Kasumi-1 (cell line): ENCODE results near the gene RAB7B.

Experiments
- DNase-seq, 2 experiments: peaks; one replicate each; lab custom pipeline; 2025; lab: John Stamatoyannopoulos, UW

The RAB7B gene

DNA sequence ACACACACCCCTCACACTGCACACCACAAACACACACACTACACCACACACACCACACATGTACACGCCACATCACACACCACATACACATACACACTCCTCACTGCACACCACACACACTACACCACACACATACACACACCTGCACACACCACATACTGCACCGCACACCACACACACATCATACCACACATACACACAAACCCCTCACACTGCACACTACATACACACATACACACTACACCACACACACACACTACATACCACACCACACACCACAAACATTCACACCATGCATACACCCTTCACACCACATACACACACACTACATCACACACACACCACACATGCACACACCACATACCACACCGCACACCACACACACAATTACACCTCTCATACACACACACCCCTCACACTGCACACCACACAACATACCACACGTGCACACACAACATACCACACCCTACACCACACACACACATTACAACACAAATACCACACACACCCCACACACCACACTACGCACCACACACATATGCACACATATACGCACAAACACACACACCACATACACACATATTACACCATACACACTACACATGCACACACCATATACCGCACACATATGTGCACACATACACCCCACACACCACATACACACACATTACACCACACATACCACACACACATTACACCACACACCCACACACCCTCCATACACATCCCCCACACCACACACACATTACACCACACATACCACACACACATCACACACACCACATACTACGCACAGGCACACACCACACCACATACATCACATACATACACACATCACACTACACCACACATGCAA, 29.6 kb downstream of the RAB7B start:
- DNase-seq: no peak

DNA sequence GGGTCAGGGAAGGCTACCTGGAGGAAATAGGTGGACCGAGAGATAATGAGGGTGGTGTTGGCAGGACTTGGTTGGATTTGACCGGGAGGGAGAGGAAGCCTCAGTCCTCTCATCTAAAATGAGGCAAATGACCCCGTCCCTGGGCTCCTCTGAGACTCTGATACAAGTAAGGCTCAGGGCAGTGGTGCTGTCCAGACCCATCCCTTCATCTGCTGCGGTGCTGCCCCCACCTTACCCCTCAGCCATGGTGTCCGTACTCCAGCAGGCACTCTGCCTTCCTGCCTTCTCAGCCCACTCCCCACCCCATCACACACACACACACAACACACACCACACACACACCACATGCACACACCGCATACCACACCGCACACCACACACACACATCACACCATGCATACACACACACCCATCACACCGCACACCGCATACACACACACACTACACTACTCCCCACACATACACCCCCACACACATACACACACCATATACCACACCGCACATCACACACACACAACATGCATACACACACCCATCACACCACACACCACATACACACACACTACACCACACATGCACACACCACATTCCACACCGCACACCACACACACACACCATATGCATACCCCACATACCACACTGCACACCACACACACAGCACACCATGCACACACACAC, 30.6 kb downstream of the RAB7B start:
- DNase-seq: no peak

DNA sequence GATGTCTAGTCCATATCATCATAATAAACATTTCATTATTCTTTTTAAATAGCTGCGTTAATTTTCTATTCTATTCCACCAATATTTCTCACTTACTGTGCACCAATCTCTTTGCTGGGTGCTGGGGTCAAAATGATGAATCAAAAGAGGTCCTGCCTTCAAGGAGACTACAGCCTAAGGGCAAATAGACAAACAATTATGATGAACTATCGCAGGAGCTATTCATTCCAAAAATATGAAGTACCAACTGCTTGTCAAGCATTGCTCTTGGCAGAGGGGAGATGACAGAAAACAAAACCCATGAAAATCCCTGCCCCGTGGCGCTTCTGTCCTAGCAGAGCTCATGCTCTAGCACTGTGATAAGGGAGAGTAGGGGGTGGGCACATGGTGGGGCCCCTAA, 31.1 kb downstream of the RAB7B start:
- DNase-seq: no peak

GRCh38 chr1:205971082-205971481, 32.1 kb downstream of the RAB7B start:
- no peak for DNase-seq

- no peak for DNase-seq
These were observed 32.7 kb downstream of the RAB7B start for GRCh38 chr1:205970486-205970885.

DNA sequence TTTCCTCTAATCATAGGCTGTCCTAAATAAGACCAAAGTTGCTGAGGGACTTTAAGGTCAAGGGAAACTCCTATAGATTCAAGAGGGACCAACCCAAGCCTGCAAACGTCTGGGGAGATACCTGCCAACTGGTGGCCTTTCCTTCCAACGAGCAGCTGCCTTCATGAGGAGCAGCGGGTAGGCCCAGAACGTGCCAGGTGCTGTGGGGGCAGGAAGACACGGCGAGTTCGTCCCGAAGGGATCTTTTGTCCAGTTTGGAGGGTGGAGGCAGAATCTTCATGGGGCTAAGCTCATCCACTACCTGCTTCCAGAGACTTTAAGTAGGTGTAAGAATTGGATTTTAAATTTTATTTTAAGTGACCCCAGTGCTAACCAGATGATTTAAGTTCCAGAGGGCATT, 34.0 kb downstream of the RAB7B start:
- no peak for DNase-seq

- DNase-seq: no peak
These were observed 35.5 kb downstream of the RAB7B start for GRCh38 chr1:205967554-205968335.

- no peak for DNase-seq
These were observed 37.9 kb downstream of the RAB7B start for GRCh38 chr1:205965036-205965884.

GRCh38 chr1:205963352-205964155, 39.6 kb downstream of the RAB7B start:
- DNase-seq: no peak

DNA sequence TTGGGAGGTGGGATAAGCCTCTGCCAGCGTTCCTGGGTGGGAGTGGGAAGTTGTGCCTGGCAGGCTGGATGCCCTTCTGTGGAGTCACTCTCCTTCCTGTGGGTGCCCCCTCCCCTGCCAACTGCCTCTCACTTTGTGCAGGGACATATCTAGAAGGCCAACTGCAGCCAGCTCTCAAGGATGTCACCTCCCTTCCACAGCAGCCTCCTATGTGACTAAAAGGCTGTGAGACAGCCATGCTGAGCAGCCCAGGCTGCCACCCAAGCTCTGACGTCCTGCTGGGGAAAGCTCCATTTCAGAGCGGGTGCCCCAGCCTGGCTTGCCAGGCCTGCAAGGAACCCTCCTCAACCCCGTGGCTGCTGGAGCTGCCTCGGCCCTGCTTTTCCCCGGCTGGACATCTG, 40.4 kb downstream of the RAB7B start:
- DNase-seq: no peak

GRCh38 chr1:205961991-205962820, 41.0 kb downstream of the RAB7B start:
- no peak for DNase-seq

DNA sequence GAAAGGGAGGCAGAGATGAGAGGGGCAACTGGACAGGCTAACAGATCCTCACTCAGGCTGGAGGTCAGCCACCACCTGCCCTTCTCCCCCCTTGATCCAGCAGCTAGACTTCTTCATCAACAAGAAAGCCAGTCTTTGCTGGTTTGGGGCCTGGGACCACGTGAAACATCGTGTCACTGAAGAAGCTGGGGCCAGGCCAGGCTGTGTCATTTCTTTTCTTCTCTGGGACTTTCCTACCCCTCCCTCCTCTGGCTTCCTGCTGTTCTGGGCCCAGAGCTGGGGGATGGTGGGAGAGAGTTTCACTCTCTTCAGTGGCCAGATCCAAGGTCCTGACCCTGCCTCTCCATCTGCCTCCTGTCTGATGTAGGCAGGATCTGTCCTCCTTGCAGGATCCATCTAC, 41.8 kb downstream of the RAB7B start:
- no peak for DNase-seq

DNA sequence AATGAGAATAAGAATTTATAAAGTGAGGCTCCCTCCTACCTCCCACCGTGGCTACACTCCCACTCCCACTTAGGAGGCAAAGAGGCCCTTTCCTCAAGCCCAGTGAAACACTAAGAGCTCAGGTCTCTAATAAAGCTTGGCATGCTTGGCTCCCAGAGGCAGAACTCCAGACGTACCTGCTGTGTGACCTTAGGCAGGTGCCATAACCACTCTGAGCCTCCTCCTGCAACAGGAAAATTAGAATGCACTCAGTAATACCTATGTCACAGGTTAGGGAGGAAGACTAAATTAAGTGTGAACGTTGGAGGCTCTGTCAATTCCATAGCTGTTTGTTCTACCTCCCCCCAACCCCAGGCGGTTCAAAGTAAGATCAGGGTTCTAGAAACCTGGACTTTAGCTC, 43.4 kb downstream of the RAB7B start:
- no peak for DNase-seq

DNA sequence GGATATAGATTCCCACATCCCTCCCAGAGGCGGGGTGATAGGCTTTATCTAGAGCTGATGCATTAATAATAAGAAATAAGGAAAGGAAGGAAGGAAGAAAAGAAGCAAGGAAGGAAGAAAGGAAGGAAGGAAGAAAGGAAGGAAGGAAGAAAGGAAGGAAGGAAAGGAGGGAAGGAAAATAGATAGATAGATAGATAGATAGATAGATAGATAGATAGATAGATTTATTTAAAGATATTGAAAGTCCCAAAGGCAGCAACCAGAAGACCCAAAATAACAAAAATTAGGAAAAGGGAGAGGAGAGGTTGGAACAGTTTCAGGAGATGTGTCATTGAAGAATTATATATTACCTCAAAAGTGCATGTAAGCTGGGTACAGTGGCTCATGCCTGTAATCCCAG, 47.7 kb downstream of the RAB7B start:
- DNase-seq: no peak

GRCh38 chr1:205954819-205955404, 48.3 kb downstream of the RAB7B start:
- DNase-seq: no peak

DNA sequence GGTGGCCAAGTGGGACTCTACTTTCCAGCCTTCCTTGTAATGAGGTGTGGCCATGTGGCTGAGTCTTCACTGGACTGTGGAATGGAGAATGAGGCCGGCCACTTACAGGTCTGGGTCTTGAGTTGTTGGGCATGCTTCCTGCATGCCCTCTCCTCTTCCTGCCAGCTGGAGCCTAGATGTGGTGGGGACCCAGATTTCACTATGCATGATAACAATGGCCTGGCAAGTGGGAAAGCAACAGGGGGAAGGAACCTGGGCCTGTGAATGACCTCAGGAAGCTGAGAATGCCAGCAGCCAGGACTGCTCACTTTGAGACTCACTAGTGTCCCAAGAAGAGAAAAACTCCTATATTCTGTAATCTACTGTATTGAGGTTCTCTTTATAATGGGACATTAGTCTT, 51.4 kb downstream of the RAB7B start:
- DNase-seq: no peak

- peak in 1 of 2 experiments; percentile 31 for DNase-seq
These were observed 52.2 kb downstream of the RAB7B start for GRCh38 chr1:205950826-205951549.

DNA sequence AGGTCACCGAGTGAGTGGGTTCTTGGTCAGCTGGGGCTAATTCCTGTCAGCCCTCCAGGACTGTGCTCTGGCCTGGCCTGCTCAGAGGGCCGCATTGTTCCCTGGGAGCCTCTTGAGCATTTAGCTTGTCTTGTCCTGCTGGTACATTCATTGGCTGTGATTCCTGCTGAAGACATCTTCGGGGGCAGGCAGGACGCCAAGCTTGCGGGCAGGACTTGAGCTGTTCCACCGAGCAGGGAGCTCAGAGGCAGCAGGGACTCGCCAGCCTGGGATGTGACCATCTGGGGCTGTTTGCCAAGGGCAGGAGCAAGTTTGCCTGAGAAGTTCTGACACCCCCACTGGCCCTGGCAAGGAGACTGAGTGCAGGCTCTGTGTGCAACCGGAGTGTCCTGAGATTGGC, 52.9 kb downstream of the RAB7B start:
- DNase-seq: no peak

- DNase-seq: no peak
These were observed 53.4 kb downstream of the RAB7B start for GRCh38 chr1:205949753-205950152.
